Measurements from ENCODE around the gene TCF19. TPM values are rescaled to one million over a fixed set of nuclear protein-coding genes. Genes with fewer than 3 reads are reported as not detected.
"Not testable (repeated sequence)": the region's sequence is repeated elsewhere in the genome, so short reads cannot be mapped to it uniquely, and the experiment has no call there.

The TCF19 gene
- total and polyA plus RNA-seq, 5 donors from 2014 or later: 8.3 to 13.3 (median 10.9) TPM

DNA sequence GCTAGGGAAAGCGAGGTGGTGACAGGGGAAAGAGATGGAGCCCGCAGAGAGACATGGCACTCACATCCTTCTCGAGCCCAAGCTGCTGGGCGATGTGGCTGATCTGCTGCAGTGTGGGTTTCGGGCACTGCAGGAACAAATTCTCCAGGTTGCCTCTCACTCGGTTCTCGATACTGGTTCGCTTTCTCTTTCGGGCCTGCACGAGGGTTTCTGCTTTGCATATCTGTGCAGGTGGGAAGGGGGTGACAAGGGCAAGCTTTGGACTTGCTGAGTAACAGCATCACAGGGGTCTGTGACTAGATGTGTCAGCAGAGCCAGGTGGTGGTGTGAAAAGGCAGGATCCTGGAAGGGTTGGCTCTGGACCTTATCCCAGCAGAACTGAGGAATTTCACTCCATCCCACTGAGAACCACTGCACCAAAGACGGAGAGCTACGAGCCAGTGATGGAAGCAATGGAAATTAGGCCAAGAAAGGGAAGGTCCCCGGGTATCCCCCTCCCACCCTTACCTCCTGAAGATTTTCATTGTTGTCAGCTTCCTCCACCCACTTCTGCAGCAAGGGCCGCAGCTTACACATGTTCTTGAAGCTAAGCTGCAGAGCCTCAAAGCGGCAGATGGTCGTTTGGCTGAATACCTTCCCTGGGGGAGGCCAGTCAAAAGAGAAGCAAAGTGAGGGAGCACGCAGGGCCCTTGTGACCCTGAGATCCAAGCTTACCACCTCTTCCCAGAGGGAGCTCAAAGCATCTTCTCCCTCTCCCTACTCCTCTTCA lies 6.9 kb downstream of the TCF19 start:
- H3K9me3 Mint-ChIP-seq; H3K9me3 ChIP-seq (ENCODE audit: control insufficient read depth in 2 of 2, low read length in 2 of 2); H3K4me1 ChIP-seq (ENCODE audit: control insufficient read depth, insufficient read depth, low read length, poor library complexity, severe bottlenecking); H3K36me3 Mint-ChIP-seq; H3K27me3 ChIP-seq (ENCODE audit: control insufficient read depth, insufficient read depth, low read length); H3K36me3 ChIP-seq (ENCODE audit: control insufficient read depth, insufficient read depth, low read length); H3K4me3 ChIP-seq (ENCODE audit: low read depth, low read length); H3K27ac ChIP-seq (ENCODE audit: insufficient read depth, low read length, poor library complexity, severe bottlenecking); DNase-seq; H3K27me3 Mint-ChIP-seq: not testable (repeated sequence)
- peak in 1 of 2 donors; percentile 24 for ATAC-seq (ENCODE audit: low read depth in 2 of 2)
- Mint-ChIP-seq H3K27ac (peak overlapping the region in 1 of 3 donors; percentile 59), H3K4me1 (peaks cover 0 to 15% (median 10%) of the 10 kb centered on the region in 4 donors), H3K4me3 (peak overlapping the region in 3 of 4 donors; percentile 11 to 38 (median 19))

GRCh38 chr6:31165986-31166385 lies 7.6 kb downstream of the TCF19 start:
- Mint-ChIP-seq H3K27me3 (no peaks in the 10 kb centered on the region), H3K27ac (peak overlapping the region in 1 of 3 donors; percentile 65), H3K36me3 (no peaks in the 10 kb centered on the region), H3K4me3 (peak overlapping the region in 1 of 4 donors; percentile 13), H3K4me1 (peaks cover 0 to 15% (median 10%) of the 10 kb centered on the region in 4 donors), H3K9me3 (no peaks in the 10 kb centered on the region)
- H3K27ac ChIP-seq (ENCODE audit: insufficient read depth, low read length, poor library complexity, severe bottlenecking): no peak overlapping the region
- H3K9me3 ChIP-seq (ENCODE audit: control insufficient read depth in 2 of 2, low read length in 2 of 2): no peaks in the 10 kb centered on the region
- H3K27me3 ChIP-seq (ENCODE audit: control insufficient read depth, insufficient read depth, low read length): no peaks in the 10 kb centered on the region
- peaks cover 5% of the 10 kb centered on the region for H3K4me1 ChIP-seq (ENCODE audit: control insufficient read depth, insufficient read depth, low read length, poor library complexity, severe bottlenecking)
- no peaks in the 10 kb centered on the region for H3K36me3 ChIP-seq (ENCODE audit: control insufficient read depth, insufficient read depth, low read length)
- no peak overlapping the region for H3K4me3 ChIP-seq (ENCODE audit: low read depth, low read length)
- DNase-seq (no peak), ATAC-seq (ENCODE audit: low read depth in 2 of 2) (no peak)

DNA sequence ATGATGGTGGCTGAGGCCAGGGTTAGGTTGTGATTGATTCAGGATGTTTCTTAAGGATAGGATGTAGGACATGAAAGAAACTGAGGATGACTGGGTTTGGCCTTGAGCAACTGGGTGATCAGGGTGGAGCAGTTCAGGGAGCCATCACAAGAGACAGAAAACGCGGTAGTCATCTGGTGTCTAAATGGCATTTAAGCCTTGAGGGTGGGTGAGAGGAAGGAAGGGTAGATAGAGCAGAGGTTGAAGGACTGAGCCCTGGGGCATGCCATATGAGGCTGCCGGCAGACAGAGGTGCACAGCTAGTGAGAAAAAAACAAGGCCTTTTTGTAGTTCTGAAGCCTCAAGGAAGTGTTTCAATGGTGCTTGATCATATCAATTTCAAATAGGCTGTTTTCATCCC lies 10.2 kb downstream of the TCF19 start:
- H3K4me3 ChIP-seq (ENCODE audit: low read depth, low read length): no peak overlapping the region
- ATAC-seq (ENCODE audit: low read depth in 2 of 2) (no peak), DNase-seq (no peak)
- peaks cover 0 to 13% (median 6%) of the 10 kb centered on the region in 4 donors for H3K4me1 Mint-ChIP-seq
- H3K36me3 Mint-ChIP-seq: no peaks in the 10 kb centered on the region
- H3K9me3 Mint-ChIP-seq: no peaks in the 10 kb centered on the region
- H3K9me3 ChIP-seq (ENCODE audit: control insufficient read depth in 2 of 2, low read length in 2 of 2): no peaks in the 10 kb centered on the region
- H3K27ac Mint-ChIP-seq: peak overlapping the region in 1 of 3 donors; percentile 1
- H3K4me1 ChIP-seq (ENCODE audit: control insufficient read depth, insufficient read depth, low read length, poor library complexity, severe bottlenecking): peaks cover 5% of the 10 kb centered on the region
- peak overlapping the region in 1 of 4 donors; percentile 75 for H3K4me3 Mint-ChIP-seq
- no peaks in the 10 kb centered on the region for H3K27me3 ChIP-seq (ENCODE audit: control insufficient read depth, insufficient read depth, low read length)
- H3K27me3 Mint-ChIP-seq: no peaks in the 10 kb centered on the region
- no peak overlapping the region for H3K27ac ChIP-seq (ENCODE audit: insufficient read depth, low read length, poor library complexity, severe bottlenecking)
- no peaks in the 10 kb centered on the region for H3K36me3 ChIP-seq (ENCODE audit: control insufficient read depth, insufficient read depth, low read length)

DNA sequence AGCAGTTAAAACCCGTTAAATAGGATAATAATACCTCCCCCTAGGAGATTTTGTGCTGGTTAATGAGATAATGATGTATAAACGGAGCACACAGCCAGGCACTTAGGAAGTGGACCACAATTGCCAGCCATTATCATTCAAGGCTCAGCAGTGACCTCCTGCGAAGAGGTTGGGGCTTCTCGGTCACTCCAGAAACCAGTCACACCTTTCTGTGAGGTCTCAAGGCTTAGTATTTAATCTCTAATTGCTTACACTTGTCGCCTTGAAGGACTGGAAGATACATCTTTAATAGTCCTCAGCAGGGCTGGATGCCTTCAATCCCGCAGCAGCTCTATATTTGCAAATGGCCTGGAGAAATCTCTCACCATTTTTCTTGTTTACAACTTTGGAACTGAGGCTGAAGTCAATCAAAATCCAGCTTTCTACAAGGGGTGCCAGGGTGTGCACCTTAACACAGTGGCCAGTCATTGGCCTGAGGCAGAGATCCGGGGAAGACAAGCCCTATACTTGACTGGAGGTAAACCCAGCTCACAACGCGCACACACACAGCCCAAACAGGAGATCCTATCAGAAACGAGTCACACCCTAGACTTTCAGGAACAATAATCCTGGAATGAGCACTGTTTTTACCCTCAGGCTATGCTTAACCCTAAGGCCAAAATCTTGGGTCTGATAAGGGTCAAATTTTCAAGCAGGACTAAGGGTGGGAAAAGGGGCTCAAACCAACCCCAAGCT lies 10.9 kb downstream of the TCF19 start:
- no peaks in the 10 kb centered on the region for H3K9me3 ChIP-seq (ENCODE audit: control insufficient read depth in 2 of 2, low read length in 2 of 2)
- ATAC-seq (ENCODE audit: low read depth in 2 of 2) (no peak), DNase-seq (no peak)
- H3K27me3 Mint-ChIP-seq: no peaks in the 10 kb centered on the region
- H3K27ac Mint-ChIP-seq: peak overlapping the region in 1 of 3 donors; percentile 25
- H3K4me3 Mint-ChIP-seq: no peak overlapping the region
- peaks cover 5% of the 10 kb centered on the region for H3K4me1 ChIP-seq (ENCODE audit: control insufficient read depth, insufficient read depth, low read length, poor library complexity, severe bottlenecking)
- no peaks in the 10 kb centered on the region for H3K27me3 ChIP-seq (ENCODE audit: control insufficient read depth, insufficient read depth, low read length)
- no peaks in the 10 kb centered on the region for H3K9me3 Mint-ChIP-seq
- no peaks in the 10 kb centered on the region for H3K36me3 ChIP-seq (ENCODE audit: control insufficient read depth, insufficient read depth, low read length)
- H3K36me3 Mint-ChIP-seq: no peaks in the 10 kb centered on the region
- H3K4me3 ChIP-seq (ENCODE audit: low read depth, low read length): no peak overlapping the region
- H3K27ac ChIP-seq (ENCODE audit: insufficient read depth, low read length, poor library complexity, severe bottlenecking): no peak overlapping the region
- peaks cover 0 to 13% (median 5%) of the 10 kb centered on the region in 4 donors for H3K4me1 Mint-ChIP-seq

DNA sequence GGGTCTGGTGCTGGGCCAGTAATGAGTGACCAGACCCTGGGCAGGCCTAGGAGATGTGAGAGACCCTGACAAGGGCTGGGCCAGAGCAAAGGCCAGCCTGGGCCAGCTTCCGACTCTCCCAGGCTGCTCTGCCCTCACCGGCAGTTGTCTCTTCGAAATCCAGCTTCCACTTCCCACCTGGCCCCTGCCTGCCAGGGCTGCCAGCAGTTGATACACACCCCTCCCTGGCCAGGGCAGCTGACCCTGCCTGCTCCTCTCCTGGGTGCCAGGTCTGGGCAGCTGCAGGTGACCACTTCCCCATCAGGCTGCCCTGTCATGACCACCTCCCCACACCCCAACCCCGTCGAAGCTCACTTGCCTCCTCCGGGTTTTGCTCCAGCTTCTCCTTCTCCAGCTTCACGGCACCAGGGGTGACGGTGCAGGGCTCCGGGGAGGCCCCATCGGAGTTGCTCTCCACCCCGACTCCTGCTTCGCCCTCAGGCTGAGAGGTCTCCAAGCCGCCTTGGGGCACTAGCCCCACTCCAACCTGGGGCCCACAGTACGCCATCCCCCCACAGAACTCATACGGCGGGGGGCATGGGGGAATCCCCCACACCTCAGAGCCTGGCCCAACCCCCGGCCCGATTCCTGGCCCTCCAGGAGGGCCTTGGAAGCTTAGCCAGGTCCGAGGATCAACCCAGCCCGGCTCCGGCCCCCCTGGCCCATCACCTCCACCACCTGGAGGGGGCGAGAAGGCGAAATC lies 11.6 kb downstream of the TCF19 start:
- not testable (repeated sequence) for H3K27me3 ChIP-seq (ENCODE audit: control insufficient read depth, insufficient read depth, low read length); H3K4me1 Mint-ChIP-seq; H3K9me3 Mint-ChIP-seq; ATAC-seq (ENCODE audit: low read depth in 2 of 2); H3K27ac ChIP-seq (ENCODE audit: insufficient read depth, low read length, poor library complexity, severe bottlenecking); H3K36me3 ChIP-seq (ENCODE audit: control insufficient read depth, insufficient read depth, low read length); H3K27ac Mint-ChIP-seq; H3K36me3 Mint-ChIP-seq; DNase-seq; H3K9me3 ChIP-seq (ENCODE audit: control insufficient read depth in 2 of 2, low read length in 2 of 2); H3K27me3 Mint-ChIP-seq; H3K4me1 ChIP-seq (ENCODE audit: control insufficient read depth, insufficient read depth, low read length, poor library complexity, severe bottlenecking); H3K4me3 ChIP-seq (ENCODE audit: low read depth, low read length); H3K4me3 Mint-ChIP-seq

DNA sequence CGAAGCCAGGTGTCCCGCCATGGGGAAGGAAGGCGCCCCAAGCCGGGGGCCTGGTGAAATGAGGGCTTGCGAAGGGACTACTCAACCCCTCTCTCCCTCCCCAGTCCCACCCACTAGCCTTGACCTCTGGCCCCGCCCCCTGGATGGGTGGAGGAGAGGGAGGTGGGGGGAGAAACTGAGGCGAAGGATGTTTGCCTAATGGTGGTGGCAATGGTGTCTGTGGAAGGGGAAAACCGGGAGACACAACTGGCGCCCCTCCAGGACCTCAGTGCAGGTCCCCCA lies 12.2 kb downstream of the TCF19 start, which contains the start of gene POU5F1:
Gene POU5F1, minus strand, starts transcription at position 83 of the 282 bp plus-strand sequence. Its CDS starts 62 bp downstream, at position 21.
- Mint-ChIP-seq H3K4me1 (peaks cover 0 to 5% (median 3%) of the 10 kb centered on the region in 4 donors), H3K27me3 (no peaks in the 10 kb centered on the region), H3K36me3 (no peaks in the 10 kb centered on the region), H3K9me3 (no peaks in the 10 kb centered on the region), H3K27ac (no peak within 1 kb of the TSS), H3K4me3 (no peak within 1 kb of the TSS)
- Histone ChIP-seq H3K4me1 (ENCODE audit: control insufficient read depth, insufficient read depth, low read length, poor library complexity, severe bottlenecking) (no peaks in the 10 kb centered on the region), H3K4me3 (ENCODE audit: low read depth, low read length) (no peak within 1 kb of the TSS), H3K9me3 (ENCODE audit: control insufficient read depth in 2 of 2, low read length in 2 of 2) (no peaks in the 10 kb centered on the region), H3K27ac (ENCODE audit: insufficient read depth, low read length, poor library complexity, severe bottlenecking) (no peak within 1 kb of the TSS), H3K36me3 (ENCODE audit: control insufficient read depth, insufficient read depth, low read length) (no peaks in the 10 kb centered on the region), H3K27me3 (ENCODE audit: control insufficient read depth, insufficient read depth, low read length) (no peaks in the 10 kb centered on the region)
- no peak for ATAC-seq (ENCODE audit: low read depth in 2 of 2)
- DNase-seq: no peak

GRCh38 chr6:31170987-31171671 lies 12.7 kb downstream of the TCF19 start:
- Mint-ChIP-seq H3K9me3 (no peaks in the 10 kb centered on the region), H3K27me3 (no peaks in the 10 kb centered on the region), H3K36me3 (no peaks in the 10 kb centered on the region), H3K4me1 (peaks cover 0 to 6% (median 4%) of the 10 kb centered on the region in 4 donors), H3K27ac (no peak overlapping the region), H3K4me3 (no peak overlapping the region)
- ATAC-seq (ENCODE audit: low read depth in 2 of 2) (no peak), DNase-seq (no peak)
- Histone ChIP-seq H3K9me3 (ENCODE audit: control insufficient read depth in 2 of 2, low read length in 2 of 2) (no peaks in the 10 kb centered on the region), H3K27ac (ENCODE audit: insufficient read depth, low read length, poor library complexity, severe bottlenecking) (no peak overlapping the region), H3K27me3 (ENCODE audit: control insufficient read depth, insufficient read depth, low read length) (no peaks in the 10 kb centered on the region), H3K36me3 (ENCODE audit: control insufficient read depth, insufficient read depth, low read length) (no peaks in the 10 kb centered on the region), H3K4me3 (ENCODE audit: low read depth, low read length) (no peak overlapping the region), H3K4me1 (ENCODE audit: control insufficient read depth, insufficient read depth, low read length, poor library complexity, severe bottlenecking) (no peaks in the 10 kb centered on the region)

Data from CD4-positive, CD25-positive, alpha-beta regulatory T cell (primary cell).